NCI-H1048 (cell line): ENCODE data around the gene LRRTM4.
"Not testable (repeated sequence)": the region's sequence is repeated elsewhere in the genome, so short reads cannot be mapped to it uniquely, and the experiment has no call there.

ENCODE experiments used
- DNase-seq: peaks from one replicate; lab custom pipeline; 2025; lab: John Stamatoyannopoulos, UW

Gene LRRTM4

DNA sequence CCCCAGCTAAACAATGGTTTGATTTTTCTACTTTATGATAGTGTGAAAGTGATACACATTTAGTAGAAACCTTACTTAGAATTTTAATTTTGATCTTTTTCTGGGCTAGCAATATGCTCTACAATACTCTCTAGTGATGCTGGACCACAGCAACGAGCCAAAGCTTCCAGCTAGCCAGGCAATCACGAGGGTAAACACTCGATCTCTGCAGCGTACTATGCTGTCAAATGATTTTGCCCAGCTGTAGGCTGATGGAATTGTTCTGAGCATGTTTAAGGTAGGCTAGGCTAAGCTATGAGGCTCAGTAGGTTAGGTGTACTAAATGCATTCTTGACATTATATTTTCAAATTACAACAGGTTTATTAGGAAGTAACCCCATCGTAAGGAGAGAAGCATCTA is 207.5 kb downstream of the LRRTM4 start:
- no peak for DNase-seq

DNA sequence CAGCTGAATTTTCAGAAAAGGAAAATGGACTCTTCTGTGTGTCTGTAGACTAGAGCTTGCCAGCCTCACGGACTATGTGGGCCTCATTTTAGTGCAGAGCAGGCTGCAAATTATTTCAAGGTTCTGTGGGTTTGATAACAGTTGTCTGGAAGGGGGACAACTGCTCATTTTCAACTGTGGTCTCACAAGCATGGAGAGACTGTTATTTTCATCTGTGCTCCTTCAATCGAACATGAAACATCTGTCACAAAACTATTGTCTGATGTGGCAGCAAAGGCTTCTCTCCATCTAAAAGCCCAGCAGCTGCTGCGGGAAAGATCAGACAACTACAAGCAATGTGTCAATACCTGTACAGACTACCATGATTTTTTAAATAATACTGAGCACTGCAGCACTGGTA is 211.8 kb downstream of the LRRTM4 start:
- no peak for DNase-seq

DNA sequence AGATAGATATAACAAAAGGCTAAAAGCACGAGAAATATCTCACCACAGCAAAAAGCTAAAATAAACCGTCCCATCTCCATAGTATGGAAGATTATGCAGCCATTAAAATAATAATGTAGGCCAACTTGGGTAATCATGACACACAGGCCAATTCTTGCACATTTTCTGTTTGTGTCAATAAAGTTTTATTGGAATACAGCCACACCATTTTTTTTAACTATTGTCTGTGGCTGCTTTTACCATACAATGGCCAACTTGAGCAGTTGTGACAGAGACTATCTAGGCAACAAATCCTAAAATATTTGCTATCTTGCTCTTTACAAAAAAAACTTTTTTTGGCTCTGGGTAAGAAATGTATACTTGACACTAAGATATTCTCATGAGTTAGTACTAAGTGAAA is 212.5 kb downstream of the LRRTM4 start:
- DNase-seq: no peak

DNA sequence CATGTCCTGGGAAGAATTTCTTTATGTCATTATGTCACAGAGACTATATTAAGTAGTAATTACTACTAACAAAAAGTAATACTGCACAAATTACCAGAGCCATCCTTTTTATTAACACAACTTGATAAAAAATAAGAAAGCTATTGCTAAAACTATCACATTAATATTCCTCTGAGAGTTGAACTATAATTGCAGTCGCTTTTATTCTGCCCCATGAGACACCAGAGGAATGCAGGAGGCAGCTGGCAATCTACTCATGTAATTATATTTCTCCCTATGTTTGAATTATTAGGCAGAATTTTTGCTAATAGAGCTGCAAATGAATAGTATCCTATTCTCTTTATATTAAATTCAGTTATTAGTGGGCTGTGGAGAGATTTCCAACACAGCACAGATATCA is 220.7 kb downstream of the LRRTM4 start:
- DNase-seq: no peak

DNA sequence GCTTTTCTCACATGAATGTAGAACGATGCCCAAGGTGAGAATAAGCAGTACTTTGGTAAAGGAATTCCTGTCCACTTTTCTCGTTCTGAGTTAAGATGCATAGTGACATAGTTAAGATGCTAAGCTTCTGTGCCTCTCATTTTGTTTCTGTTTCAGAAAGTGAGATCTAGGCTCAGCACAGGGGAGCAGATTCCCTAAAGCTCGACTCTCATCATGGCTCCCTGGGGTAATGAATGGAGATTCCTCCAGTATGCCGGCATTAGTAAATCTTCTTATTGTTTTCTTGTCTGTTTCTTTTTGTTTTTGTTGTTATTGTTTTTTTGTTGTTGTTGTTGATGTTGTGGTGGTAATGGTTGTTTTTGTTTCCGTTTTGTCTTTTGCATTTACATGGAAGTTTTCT is 225.4 kb downstream of the LRRTM4 start:
- no peak for DNase-seq

DNA sequence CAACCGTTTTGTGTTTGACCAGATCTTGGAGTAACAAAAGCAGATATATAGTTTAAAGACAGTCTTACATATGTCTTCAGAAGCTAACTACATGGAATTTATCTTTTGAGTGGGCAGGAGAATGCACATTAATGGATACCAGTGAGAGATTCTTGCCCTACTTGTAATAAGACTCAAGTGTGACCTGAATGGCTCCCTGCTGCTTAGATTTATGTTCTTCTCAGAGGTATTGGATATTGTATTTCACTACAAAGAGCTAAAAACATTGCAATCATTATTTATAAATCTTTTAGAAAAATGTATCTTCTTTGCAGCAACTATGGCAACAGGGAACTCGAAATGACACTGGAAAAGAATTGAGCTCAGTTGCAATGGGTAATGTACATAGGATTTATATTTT is 227.7 kb downstream of the LRRTM4 start:
- DNase-seq: no peak

DNA sequence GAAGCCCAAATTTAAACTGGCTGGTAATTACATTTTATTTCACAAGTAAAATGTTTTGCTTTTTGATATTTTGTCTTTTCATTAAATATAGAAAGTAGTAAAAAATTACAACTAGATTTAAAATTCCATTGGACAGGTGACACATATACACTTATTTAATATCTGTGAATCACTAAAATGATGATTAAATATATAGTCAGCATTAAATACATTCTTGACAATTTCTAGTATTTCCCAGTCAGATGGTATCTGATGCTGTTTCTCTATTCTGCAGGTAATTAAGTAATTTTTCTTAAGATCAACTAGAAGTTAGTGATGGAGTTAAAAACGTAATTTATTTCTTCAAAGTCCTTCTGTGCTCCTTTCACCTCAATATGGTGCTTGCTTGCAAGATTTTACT is 237.8 kb downstream of the LRRTM4 start:
- no peak for DNase-seq

DNA sequence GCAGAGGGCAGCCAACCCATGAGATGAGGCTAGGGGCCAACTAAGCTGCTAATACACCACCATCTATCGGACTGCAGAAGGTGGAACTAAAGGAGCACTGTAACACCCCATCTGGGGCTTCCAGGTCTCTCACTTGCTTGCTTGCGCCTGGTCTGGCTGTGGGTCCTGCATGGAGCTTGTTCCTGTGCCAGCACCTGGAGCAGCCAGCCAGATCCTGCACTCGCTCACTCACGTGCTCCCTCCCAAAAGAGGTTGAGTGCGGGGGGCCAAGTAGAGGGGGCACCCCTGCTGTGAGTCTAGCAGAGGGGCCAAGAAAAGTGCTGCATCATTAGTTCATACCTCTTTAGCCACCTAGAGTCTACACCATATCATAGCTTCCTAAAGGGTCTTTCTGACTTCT is 250.9 kb downstream of the LRRTM4 start:
- DNase-seq: no peak

DNA sequence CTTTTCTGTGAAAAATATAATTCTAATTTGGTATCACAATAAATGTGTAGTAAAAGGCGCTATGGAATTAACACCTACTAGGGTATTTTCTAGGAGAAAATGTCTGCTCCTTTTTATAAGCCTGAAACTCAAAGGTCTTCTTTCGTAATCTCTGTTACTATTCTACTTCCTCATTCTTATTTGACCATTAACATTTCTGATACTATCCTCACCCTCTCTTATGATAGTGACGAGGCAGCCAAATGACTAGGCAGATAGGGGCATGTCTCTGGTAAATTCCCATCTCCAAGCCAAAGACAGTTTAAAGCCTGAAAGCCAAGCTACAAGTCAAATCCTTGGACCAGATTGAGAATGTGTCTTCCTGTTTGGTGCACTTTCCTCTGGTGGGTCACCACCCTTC is 251.7 kb downstream of the LRRTM4 start:
- DNase-seq: no peak

DNA sequence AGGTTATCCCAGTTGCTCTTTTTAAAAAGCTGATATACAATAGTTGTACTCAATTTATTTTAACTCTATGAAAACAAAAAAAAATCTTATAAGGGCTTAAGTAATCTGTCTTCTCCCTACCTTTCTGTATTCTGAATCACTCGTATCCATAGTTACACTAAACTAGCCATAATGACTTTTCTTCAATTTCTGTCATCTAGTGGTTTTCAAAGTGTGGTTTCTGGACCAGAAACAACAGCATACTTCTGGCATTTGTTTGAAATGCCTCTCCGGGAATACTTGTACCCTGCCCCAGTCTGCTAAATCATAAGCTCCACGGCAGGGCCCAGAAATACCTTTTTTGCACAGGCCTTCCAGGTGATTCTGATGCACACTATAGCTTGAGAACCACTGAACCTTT is 253.6 kb downstream of the LRRTM4 start:
- DNase-seq: no peak

DNA sequence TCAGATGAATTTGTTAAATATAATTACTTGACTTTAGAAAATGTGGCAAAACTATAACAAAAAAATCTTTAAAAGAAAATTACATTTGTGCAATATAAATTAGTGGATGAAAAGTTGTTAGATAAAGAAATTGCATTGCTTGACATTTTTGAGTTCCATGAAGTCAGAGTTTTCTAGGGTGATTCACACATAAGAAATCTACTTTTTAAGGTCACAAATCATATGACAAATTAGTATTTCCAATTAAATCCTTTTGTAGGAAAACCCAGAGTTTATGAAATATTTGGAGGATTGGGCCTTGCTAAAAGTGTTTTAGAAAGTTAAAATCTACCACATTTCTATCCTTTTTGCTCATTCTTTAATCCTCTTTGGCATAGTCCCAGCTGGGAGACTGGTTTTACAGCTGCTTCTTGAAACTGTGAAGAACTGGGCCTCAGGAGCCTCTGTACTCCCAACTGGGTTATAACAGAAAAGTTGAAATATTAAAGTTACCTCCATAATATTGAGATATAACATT is 289.2 kb downstream of the LRRTM4 start:
- DNase-seq: no peak

DNA sequence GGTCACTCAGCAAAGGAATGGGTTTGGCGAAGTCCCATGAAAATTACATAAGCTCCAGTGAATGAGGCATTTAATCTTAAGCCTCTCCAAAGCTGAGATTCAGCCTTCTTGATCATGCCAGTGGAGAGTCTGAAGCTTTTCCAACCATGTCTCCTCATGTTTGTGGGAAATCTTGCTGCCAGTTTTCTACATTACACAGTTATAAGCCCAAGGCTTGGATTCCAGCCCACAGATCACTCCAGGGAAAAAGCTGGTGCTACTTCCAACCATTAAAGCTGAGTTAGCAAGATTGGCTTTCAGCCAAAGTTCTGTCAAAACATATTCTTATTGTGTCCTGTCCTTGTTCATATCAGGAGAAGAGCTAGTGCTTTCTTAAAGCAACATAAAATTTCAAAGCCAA is 293.8 kb downstream of the LRRTM4 start:
- no peak for DNase-seq

DNA sequence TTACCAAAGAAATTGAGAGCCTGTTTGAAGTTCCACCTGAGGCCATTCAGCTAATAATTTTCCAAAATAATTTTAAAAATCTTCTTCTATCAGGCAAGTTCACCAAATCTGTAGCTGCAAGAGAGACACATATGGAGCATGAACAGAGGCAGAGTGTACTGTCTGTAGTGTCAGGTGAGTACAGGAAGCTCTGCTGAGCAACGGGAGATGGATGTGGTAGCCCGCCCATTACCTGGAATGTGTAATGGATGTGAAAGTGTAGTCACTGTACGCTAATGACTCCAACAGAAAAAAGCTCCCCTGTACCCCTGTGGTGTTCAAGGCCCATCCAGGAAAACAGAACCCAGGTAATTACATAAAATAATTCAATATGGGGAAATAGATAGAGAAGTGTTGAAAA is 311.5 kb downstream of the LRRTM4 start:
- no peak for DNase-seq

DNA sequence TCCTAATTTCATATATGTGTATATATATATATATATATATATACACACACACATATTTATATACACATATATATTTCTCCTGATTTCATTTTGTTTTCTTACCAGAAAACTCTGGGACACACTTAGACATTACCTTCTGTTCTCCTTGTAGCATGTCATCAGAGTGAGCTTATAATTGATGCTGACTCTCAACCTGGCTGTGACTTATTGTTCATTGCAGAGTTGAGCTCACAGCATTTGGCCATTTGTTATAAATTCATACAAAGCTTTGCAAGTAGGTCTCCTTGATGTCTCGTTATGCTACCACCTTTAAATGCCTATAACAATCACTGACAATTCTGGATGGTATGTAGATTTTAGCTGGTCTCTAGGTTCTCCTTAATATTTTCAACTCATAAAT is 314.8 kb downstream of the LRRTM4 start:
- no peak for DNase-seq

DNA sequence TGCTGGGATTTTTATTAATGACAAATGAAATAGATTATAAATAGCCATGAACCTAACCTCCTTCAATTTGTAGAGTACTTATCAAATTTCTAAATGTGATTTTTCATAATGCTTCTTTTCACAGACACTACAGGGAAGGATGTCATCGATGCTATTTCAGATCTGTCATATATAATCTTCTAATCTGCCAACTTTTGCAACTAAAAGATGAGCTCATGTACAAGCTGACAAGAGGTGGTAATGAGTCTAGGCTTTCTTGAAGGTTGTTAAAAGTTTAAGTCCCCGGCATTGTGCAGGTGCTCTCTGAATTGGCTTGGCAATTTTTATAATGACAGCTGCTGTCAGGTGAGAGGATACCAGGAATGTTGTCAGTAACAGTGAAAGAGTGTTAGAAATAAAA is 320.4 kb downstream of the LRRTM4 start:
- DNase-seq: no peak

DNA sequence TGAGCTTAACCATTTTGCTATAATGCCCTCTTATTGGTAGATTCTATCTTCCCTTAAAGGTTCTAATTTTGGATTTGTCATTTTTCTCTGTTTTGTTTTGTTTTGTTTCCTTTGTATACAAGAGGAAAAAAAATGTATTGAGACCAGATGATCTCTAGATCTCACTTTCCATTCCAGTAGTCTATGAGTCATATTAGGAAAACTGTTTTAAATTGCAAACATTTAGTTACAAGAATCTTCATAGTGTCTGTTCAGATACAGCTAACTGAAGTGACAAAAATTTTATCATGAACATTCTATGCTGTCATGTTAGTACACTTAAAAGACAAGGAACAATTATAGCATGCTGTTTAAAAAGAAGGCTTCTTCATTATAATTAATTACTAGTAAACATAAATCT is 322.8 kb downstream of the LRRTM4 start:
- DNase-seq: no peak

DNA sequence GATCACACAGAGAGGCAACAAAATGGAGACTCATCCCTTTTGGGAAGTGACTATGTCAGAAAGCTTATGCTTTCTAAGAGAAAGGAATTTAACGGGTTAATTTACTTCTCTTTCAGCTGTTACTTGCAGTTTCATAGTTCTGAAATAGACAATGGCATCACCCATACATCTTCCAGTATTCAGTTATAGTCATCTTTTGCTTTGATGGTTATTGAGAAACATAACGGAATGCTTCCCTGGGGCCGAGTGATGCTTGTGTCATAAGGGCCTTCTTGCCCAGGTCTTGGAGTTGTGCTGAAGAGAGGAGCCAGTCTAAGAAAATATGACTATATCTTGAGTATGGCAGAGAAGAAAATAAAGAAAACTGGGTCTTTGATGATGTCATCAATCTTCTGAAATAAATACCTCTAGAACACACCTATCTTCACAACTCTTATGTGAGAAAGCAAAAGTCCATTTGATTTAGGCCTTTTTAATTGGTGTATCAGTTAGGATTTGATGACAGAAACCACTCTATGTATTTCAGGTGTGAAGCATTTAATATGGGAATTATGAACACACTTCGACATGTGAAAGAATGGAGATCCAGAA is 328.2 kb downstream of the LRRTM4 start:
- no peak for DNase-seq

DNA sequence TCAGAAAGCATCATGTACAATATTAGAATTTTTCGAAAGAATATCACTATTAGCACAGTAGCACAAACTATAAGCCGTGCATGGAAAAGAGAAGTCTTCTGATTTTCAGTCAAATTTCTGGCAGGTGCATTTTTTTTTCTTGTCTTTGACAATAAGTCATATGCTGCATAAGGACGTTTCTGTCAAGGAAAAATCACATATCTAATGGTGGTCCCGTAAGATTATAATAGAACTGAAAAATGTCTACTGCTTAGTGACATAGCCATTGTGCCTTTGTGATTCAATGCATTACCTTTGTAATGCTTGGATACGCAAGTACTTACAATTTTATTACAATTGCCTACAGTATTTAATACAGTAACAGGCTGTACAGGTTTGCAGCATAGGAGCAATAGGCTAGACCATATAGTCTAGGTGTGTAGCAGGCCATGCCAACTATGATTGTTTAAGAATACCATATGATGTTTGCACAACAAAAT is 329.3 kb downstream of the LRRTM4 start:
- no peak for DNase-seq

DNA sequence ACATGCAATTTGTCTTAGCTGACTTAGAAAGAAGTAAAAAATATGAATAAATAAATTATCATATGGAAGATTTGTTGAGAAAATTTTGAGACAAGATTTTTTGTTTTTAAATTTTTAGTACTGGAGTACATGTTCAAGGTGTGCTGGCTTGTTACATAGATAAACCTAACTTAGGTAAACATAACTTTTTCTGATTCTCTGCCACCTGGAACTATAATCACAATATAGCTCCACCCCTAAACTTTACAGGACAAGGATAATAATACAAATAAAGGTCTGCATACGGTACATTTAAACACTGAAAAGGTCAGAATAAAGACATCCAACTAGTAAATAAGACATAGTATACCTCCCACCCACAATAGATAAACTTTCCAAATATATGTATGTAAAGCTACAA is 330.5 kb downstream of the LRRTM4 start:
- DNase-seq: no peak

DNA sequence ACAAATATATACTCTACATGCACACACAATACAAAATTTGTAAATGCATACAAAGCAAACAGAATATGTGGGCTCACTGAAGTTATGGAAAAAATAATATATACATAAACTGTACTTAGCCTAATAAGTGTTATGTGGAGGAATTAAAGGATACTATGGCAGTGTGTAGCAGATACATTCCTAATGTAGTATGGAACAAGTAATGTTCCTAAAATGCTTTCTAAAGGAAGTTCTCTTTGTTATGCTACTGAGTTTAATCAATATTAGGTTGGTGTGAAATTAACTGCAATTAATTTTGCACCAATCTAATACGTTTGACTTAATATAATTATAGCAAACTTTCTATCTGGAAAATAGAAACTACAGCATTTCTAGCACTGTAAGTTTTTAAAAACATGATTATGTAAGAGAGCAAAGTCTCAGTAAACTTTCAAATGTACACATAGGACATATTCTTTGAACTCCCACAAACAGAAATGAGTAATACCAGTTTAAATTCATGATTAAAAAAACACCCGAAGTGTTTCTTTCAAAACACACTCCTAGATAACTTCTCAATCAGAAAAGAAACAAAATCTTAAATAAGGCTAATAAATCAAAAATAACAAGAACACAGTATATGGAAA is 331.3 kb downstream of the LRRTM4 start:
- DNase-seq: no peak

DNA sequence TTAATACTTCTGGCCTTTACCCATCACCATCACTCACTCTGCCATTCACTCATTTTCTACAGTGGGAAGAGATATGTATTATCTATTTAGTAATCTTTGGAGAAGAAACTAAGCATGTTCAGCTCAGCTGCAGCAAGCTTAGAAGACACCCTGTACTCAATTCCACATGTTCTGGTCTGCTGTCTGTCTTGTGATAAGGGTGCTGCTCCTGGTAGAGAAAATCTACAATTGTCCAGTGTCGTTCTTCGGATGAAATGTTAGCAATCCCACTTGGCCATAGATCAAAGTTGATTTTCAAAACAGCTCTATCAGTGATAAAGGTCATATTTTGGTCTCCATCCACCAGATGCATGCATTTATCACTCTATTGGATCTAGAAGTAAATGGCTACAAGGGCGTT is 337.1 kb downstream of the LRRTM4 start:
- no peak for DNase-seq

DNA sequence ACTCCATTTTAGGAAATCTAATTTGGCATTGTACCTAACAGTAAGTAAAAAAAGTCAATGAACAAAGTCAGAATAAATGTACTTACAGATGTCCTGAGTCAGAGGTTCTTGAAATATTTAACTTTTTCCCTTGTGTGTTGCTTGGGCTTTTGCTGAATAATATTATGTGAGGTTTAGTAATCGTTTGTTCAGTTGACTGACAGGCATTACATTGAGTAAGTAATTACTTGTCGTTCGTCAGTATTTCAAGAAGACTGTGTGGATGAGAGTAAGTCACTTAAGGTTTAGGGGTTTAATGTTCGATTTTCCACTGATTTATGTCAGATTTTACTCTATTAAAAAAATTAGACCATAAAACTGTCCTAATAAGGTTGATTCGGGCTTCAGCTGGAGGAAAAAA is 342.9 kb downstream of the LRRTM4 start:
- DNase-seq: no peak

DNA sequence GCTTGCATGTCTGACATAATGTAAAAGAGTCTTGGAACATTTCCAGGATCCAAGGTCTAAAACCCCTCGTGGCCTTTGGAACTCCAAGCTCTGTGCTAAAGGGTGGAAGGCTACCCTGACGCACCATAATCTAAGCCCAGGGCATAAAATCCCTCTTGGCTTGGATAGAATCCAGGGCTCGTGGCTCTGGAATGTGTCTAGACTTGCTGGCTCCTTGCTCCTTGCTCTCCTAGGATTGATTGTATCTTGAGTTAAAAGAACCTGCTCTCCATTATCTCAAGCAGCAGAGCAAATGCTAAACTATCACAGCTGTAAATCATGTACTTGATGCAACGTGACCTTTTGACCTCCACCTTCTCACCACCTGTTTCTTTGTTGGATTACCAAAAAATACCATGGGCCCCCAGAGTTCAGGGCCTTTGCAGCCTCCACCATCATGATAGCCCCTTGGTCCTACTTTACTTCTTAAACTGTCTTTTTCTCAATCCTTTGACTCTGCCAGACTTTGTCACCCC is 346.9 kb downstream of the LRRTM4 start:
- DNase-seq: not testable (repeated sequence)

DNA sequence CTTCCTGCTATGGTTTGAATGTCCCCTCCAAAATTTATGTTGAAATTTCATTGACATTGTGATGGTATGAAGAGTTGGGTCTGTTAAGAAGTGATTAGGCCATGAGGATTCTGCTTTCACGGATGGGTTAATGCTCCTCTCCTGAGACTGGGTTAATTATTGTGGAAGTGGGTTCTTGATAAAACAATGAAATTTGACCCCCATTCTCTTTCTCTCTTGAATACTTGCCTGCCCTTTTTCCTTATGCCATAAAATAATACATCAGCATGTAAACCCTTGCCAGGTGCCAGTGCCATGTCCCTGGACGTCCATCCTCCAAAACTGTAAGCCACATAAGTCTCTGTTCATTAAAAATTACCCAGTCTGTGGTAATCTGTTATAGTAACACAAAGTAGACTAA is 352.8 kb downstream of the LRRTM4 start:
- DNase-seq: no peak
